Measurements from ENCODE around the gene EXOC3L2. TPM values are rescaled to one million over a fixed set of nuclear protein-coding genes. Genes with fewer than 3 reads are reported as not detected.

The EXOC3L2 gene
- polyA plus RNA-seq, 1 of the 3 experiments (the other 2 are of a cell fraction), result 0.02 TPM

DNA sequence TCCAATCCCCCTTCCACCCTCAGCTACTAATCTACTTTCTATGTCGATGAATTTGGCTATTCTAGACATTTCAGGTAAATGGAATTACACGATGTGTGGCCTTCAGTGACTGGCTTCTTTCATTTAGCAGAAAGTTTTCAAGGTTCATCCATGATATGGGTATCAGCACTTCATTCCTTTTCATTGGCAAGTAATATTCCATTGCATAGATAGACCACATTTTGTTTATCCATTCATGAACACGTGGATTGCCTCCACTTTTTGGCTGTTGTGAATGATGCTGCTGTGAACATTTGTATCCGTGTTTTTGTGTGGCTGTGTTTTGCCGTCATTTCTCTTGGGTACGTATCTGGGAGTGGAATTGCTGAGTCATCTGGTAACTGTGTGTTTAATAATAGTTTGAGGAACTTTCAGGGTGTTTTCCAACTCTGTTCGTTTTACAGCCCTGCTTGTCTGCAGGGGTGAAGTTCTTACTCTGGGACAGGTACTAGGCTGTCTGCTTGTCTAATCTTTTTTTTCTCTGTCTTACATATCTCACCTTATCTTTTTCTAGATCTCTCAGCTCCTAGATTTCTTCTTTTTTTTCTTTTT is 38.3 kb upstream of the EXOC3L2 start:
- H3K9ac ChIP-seq, result no peak overlapping the region
- no peaks in the 10 kb centered on the region for H3K27me3 ChIP-seq (ENCODE audit: insufficient read depth)
- H3F3A ChIP-seq (replicated peaks; ENCODE audit: insufficient read depth), result no peaks in the 10 kb centered on the region
- TF ChIP-seq, protein P1, sequence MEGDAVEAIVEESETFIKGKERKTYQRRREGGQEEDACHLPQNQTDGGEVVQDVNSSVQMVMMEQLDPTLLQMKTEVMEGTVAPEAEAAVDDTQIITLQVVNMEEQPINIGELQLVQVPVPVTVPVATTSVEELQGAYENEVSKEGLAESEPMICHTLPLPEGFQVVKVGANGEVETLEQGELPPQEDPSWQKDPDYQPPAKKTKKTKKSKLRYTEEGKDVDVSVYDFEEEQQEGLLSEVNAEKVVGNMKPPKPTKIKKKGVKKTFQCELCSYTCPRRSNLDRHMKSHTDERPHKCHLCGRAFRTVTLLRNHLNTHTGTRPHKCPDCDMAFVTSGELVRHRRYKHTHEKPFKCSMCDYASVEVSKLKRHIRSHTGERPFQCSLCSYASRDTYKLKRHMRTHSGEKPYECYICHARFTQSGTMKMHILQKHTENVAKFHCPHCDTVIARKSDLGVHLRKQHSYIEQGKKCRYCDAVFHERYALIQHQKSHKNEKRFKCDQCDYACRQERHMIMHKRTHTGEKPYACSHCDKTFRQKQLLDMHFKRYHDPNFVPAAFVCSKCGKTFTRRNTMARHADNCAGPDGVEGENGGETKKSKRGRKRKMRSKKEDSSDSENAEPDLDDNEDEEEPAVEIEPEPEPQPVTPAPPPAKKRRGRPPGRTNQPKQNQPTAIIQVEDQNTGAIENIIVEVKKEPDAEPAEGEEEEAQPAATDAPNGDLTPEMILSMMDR (IDR thresholded peaks at IDR 0.05), result no peak
- no peak for TF ChIP-seq TAF1 (IDR thresholded peaks at IDR 0.05; ENCODE audit: borderline replicate concordance, low read depth, low read length)
- TF ChIP-seq FOSL2 (IDR thresholded peaks at IDR 0.05; ENCODE audit: borderline replicate concordance, low read depth), result no peak
- no peak for TF ChIP-seq CHD2 (IDR thresholded peaks at IDR 0.05; ENCODE audit: low read length, partially characterized antibody)
- TF ChIP-seq NRF1 (IDR thresholded peaks at IDR 0.05; ENCODE audit: low read depth, low read length), result no peak
- TF ChIP-seq, protein P2, sequence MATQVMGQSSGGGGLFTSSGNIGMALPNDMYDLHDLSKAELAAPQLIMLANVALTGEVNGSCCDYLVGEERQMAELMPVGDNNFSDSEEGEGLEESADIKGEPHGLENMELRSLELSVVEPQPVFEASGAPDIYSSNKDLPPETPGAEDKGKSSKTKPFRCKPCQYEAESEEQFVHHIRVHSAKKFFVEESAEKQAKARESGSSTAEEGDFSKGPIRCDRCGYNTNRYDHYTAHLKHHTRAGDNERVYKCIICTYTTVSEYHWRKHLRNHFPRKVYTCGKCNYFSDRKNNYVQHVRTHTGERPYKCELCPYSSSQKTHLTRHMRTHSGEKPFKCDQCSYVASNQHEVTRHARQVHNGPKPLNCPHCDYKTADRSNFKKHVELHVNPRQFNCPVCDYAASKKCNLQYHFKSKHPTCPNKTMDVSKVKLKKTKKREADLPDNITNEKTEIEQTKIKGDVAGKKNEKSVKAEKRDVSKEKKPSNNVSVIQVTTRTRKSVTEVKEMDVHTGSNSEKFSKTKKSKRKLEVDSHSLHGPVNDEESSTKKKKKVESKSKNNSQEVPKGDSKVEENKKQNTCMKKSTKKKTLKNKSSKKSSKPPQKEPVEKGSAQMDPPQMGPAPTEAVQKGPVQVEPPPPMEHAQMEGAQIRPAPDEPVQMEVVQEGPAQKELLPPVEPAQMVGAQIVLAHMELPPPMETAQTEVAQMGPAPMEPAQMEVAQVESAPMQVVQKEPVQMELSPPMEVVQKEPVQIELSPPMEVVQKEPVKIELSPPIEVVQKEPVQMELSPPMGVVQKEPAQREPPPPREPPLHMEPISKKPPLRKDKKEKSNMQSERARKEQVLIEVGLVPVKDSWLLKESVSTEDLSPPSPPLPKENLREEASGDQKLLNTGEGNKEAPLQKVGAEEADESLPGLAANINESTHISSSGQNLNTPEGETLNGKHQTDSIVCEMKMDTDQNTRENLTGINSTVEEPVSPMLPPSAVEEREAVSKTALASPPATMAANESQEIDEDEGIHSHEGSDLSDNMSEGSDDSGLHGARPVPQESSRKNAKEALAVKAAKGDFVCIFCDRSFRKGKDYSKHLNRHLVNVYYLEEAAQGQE (IDR thresholded peaks at IDR 0.05; ENCODE audit: low read depth, low read length), result no peak
- no peak overlapping the region for H3K27ac ChIP-seq (ENCODE audit: low read depth in 2 of 2, low read length in 1 of 2)
- 80% methylated on average over 7 of the region's 7 CpGs for WGBS (ENCODE audit: low lambda C conversion rate)
- peaks cover 4 to 22% of the 10 kb centered on the region in 2 experiments for H3K36me3 ChIP-seq (replicated peaks in 1 of 2; ENCODE audit: control insufficient read depth in 1 of 2, insufficient read depth in 2 of 2, low read length in 1 of 2)
- no peak for DNase-seq
- no peaks in the 10 kb centered on the region for H3K4me1 ChIP-seq (ENCODE audit: control insufficient read depth in 1 of 2, insufficient read depth in 2 of 2, low read depth in 1 of 2, low read length in 1 of 2)
- no peak overlapping the region for H3K4me3 ChIP-seq (ENCODE audit: low read depth in 2 of 2, low read length in 1 of 2)
- no peak overlapping the region for H2AFZ ChIP-seq (ENCODE audit: low read depth)
- no peaks in the 10 kb centered on the region for H3K9me2 ChIP-seq
- ChIA-PET CTCF (no interaction called here), POLR2A (interaction anchor here (0.8 kb wide), 1 partner anchor 8 kb away, joined by 3 read pairs; no protein-coding TSS in a partner anchor)
- no peak overlapping the region for H3K4me2 ChIP-seq
- no peaks in the 10 kb centered on the region for H3K79me2 ChIP-seq (ENCODE audit: insufficient read depth)
- no peaks in the 10 kb centered on the region for H3K9me3 ChIP-seq
- no peaks in the 10 kb centered on the region for H4K20me1 ChIP-seq (ENCODE audit: insufficient read depth)

DNA sequence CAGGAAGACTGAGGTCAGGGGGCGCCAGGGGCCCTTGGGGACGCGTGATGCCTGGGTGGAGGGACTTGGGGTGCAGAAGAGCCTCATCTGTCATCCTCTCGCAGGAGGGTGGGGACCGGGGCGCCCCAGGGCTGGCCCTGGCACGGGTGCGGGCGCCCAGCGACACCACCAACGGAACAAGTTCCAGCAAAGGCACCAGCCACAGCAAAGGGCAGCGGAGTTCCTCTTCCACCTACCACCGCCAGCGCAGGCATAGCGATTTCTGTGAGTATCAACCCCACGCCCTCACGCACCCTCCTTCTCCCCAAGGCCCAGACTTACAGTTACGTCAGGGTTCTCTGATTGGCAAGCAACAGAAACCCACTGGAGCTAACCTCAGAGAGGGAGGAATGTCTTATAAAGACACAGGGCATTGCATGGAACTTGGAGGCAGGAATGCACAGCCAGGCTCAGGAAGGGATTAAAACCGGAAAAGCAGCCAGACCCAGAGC is 35.3 kb upstream of the EXOC3L2 start:
- Histone ChIP-seq H3F3A (replicated peaks; ENCODE audit: insufficient read depth) (no peaks in the 10 kb centered on the region), H3K4me2 (no peak overlapping the region), H2AFZ (ENCODE audit: low read depth) (no peak overlapping the region), H3K4me1 (ENCODE audit: control insufficient read depth in 1 of 2, insufficient read depth in 2 of 2, low read depth in 1 of 2, low read length in 1 of 2) (peaks cover 0 to 7% of the 10 kb centered on the region in 2 experiments; a peak in 2 of 4 replicates), H3K36me3 (replicated peaks in 1 of 2; ENCODE audit: control insufficient read depth in 1 of 2, insufficient read depth in 2 of 2, low read length in 1 of 2) (peaks cover 9 to 15% of the 10 kb centered on the region in 2 experiments), H3K27me3 (ENCODE audit: insufficient read depth) (no peaks in the 10 kb centered on the region), H3K9me3 (no peaks in the 10 kb centered on the region), H3K9ac (no peak overlapping the region), H3K9me2 (no peaks in the 10 kb centered on the region), H3K4me3 (ENCODE audit: low read depth in 2 of 2, low read length in 1 of 2) (no peak overlapping the region), H3K79me2 (ENCODE audit: insufficient read depth) (no peaks in the 10 kb centered on the region), H4K20me1 (ENCODE audit: insufficient read depth) (no peaks in the 10 kb centered on the region), H3K27ac (ENCODE audit: low read depth in 2 of 2, low read length in 1 of 2) (no peak overlapping the region)
- no peak for DNase-seq
- ChIA-PET CTCF (interaction anchor here (0.8 kb wide), 1 partner anchor 59 kb away, joined by 3 read pairs; no protein-coding TSS in a partner anchor), POLR2A (no interaction called here)
- WGBS (ENCODE audit: low lambda C conversion rate), result 94% methylated on average over 9 of the region's 19 CpGs
- TF ChIP-seq TAF1 (IDR thresholded peaks at IDR 0.05; ENCODE audit: borderline replicate concordance, low read depth, low read length), result no peak
- TF ChIP-seq, protein P3, sequence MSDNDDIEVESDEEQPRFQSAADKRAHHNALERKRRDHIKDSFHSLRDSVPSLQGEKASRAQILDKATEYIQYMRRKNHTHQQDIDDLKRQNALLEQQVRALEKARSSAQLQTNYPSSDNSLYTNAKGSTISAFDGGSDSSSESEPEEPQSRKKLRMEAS (IDR thresholded peaks at IDR 0.05; ENCODE audit: low read depth), result no peak
- no peak for TF ChIP-seq FOXM1 (IDR thresholded peaks at IDR 0.05; ENCODE audit: low read depth)
